ENCODE measurements around the gene GSG1L.

GSG1L gene

DNA sequence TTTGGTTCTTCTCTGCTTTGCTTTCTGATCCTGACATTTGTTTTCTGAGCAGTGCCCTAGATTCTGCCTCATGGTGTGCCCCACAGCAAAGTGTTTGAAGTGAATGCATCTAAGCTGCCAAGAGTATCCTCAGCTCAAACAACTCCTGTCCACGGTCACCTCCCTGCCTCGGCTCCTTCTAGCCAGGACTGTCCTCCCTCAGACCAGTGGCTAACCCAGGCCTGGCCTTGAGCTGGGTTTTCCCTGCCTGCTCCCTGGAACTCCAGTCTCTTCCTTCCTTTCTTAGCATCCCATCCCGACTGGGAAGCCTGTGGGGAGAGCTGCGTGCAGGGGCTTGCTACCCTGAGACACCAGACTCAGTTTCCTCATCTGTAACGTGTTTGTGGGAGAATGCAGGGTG, 256.5 kb downstream of the GSG1L start:
- DNase-seq: no peak

DNA sequence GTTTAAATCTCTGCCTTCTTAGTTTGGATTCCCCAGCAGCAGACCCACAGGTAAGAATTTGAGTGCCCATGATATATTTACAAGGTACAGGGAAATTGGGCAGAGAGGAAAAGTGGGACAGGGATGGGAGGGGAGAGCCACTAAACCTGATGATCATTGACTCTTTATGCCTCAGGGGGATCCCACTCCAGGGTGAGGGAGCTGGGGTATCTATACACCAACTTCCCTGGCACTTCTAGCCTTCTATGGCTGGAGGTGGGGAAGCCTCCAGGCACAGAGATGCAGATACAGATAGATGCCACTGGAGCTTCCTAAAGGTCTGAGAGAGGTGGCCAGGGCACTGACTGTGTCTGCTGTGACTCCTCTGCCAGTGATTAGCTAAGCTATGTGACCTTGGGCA, 257.1 kb downstream of the GSG1L start:
- no peak for DNase-seq

DNA sequence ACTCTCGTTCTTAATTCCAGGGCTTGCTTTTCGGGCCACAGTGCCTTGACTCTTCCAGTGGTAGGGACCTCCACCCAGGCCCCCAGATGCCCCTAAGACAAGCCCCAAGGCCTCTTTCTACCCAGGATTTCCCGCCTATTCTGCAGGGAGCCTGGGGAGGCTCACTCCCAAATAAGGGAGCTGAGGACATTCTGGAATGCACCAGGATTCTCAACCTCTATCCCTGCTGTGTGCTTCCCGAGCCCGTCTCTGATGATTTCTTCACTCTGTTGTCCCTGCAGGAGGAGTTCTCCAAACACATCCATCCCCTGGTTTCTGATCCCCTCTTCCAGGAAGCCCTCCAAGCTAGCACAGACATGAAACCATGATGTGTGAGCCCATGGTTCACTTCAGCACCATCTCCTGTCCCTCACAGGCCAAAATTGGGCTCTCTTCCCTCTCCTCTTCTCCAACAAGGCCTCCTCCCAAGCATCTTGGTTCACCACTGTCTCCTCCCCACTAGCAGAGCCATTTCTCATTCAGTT, 257.6 kb downstream of the GSG1L start:
- DNase-seq: no peak

DNA sequence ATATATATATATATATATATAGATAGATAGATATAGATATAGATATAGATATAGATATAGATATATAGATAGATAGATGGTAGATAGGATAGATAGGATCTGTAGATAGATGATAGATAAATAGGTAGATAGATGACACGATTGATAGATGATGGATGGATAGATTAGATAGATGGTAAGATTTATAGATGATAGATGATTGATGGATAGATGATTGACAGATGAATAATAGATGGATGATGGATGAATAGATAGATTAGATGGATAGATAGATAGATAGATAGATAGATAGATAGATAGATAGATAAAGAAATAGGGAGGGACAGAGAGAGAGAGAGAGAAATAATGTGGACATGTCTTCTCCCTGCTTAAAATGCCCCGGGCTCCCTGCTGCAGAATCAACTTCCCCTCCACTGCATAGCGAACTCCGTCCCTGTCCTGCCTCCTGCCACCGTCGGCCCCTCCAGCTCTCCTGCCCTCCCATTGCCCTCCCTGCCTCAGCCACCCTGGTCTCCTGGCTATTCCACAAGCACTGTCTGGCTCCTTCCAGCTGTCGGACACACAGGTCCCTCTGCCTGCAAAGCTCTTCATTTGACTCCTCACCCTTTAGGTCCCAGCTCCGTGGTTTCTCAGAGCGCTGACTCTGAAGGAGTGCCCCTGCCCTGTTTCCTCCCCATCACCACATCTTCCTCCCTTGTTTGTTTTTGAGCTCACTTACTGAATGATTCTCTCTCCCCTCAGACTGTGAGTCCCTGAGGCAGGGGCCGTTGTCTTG, 259.6 kb downstream of the GSG1L start:
- DNase-seq: no peak

DNA sequence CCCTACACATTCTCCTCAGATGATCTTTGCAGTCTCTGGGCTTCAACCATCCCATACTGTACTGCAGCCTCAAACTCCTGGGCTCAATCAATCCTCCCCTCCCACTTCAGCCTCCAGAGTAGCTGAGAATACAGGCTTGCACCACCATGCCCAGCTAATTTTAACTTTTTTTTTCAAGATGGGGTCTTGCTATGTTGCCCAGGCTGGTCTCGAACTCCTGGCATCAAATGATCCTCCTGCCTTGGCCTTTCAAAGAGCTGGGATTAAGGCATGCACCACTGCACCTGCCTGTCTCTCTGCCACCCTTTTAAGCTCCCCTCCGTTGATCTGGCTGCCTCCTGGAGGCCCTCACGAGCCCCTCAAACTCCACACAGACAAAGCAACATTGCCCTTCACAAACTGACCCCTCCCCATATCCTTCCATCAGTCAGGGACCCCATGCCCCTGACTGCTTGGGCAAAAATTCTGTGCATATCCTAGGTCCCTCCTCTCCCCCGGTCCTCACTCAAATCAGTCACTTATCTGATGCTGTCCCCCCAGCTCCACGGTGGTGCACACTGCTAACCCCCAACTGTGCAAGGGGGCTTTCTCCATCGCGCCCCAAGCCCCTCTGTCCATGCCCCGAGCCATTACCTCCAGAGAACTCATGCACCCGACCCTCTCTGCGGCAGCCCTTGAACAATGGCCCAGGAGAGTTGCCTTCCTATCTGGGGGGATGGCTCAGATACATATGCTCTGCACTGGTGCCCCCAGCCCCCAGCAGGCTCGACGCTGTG, 260.7 kb downstream of the GSG1L start:
- DNase-seq: no peak

DNA sequence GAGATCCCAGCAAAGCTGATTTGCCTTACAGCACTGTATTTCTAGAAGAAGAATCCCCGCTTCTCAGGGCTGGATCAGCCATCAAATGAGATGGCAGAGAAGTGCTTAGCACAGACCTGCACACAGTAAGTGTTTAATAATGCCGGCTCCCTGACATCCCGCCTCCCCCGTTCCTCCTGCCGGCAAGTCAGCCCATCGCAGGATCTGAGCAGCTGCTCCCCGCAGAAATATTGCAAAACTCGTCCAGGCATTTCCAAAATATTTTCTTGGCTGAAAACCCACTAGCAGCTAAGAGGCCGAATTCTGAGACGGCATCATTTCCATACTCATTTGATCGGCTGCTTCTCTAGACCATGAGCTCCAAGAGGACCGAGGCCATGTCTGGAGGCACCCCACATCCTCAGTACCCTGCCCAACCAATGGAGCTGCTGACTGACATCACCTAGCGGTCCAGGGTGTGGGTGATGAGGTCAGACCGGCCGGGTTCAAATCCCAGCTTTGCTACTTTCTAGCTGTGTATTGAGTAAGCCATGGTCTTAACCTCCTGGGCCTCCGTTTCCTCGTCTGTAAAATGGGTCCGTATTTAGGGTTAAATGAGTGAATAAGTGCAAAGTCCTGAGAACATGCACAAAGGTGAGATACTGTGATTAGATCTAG, 262.1 kb downstream of the GSG1L start:
- no peak for DNase-seq

DNA sequence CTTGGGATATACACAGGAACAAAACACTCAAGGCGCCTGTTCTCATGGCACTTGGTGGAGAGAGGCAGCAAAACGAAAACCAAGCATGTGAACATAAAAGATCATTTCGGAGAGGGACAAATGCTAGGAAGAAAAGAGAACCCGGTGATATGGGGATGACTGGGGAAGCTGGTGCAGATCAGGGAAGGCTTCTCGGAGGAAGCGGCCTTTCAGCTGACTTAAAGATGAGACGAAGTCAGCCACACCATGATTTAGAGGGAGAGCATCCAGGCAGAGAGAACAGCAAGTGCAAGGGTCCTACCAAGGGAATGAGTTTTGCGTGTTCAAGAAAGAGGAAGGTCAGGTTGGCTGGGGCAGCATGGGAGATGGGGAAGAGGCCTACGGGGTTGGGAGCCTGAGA, 262.7 kb downstream of the GSG1L start:
- DNase-seq: no peak

DNA sequence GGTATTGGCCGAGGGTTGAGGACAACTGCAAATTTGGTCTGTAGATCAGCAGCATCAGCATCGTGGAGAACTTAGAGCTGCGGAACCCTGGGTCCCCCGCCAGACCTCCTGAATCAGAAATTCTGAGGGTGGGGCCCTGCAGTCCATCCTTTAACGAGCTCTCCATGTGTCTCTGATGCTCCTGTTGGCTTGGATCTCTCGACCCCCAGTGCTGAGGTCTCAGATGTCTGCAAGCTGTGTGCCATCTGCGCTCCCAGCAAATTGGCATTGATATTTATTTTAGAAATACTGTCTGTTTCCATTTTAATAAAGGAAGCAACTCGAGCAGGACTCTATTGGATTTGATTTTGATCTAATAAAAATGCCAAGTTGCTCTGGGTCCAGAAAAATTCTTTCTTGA, 263.6 kb downstream of the GSG1L start:
- no peak for DNase-seq

DNA sequence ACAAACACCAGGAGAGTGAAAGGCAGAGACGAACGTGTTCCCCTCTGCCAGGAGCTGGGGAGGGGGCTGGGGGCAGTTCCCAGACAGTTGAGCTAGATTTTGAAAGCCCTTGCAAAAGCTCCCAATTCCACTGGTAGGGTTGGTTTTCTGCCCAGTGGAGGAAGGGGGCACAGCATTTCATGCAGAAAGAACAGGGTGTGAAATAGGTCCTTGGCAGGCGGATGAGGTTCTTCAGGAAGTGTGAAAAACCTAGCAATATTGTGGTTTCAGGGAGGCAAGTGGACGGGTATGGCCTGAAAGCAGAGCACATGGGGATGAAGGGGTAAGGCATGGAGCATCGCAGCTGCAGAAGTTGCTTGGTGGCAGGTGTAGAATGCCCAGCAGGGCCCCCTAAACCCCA, 265.3 kb downstream of the GSG1L start:
- DNase-seq: no peak

DNA sequence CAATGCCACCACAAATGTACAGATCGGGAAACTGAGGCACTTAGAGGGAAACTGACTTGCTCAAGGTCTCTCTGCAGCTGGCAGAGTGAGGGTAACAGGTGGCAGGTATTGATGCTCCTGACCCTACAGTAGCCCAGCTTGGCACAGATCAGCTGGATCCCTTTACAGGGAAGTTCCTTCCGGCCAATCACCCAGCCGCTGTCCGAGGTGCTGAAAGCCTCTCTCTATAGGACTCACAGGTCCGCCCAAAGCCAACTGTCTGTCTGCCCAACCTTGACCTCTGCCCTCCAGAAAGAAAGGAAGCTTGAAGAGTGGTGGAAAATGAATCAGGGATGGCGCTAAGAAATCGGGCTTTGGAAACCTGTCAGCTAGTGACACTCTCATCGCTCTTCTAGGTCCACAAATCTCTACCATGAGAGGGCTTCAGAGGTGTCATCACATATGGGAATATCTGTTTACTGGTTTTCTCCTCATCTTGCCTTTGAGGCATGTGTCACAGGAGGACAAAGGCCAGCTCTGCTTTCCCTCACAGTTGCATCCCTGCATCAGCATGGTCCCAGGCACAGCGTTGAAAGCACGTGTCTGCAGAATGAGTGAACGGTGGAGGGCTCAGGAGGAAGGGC, 267.4 kb downstream of the GSG1L start:
- no peak for DNase-seq

DNA sequence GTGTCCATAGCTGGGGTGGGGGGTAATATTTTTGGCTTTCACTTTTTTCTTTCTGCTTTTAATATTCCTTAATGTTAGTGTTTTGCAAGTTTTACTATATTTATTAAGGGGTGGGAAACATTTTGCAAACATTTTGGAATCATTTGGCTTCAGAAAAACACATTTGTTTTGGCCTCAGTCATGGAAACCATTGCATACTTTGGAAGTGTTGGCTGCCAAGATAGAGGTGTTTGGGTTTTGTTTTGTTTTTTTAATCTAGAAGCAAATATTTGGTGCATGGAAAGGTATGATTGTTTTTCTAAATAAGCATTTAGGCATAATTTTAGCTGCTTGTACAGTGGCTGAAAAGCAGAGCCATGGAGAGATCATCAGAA, 270.3 kb downstream of the GSG1L start:
- no peak for DNase-seq

DNA sequence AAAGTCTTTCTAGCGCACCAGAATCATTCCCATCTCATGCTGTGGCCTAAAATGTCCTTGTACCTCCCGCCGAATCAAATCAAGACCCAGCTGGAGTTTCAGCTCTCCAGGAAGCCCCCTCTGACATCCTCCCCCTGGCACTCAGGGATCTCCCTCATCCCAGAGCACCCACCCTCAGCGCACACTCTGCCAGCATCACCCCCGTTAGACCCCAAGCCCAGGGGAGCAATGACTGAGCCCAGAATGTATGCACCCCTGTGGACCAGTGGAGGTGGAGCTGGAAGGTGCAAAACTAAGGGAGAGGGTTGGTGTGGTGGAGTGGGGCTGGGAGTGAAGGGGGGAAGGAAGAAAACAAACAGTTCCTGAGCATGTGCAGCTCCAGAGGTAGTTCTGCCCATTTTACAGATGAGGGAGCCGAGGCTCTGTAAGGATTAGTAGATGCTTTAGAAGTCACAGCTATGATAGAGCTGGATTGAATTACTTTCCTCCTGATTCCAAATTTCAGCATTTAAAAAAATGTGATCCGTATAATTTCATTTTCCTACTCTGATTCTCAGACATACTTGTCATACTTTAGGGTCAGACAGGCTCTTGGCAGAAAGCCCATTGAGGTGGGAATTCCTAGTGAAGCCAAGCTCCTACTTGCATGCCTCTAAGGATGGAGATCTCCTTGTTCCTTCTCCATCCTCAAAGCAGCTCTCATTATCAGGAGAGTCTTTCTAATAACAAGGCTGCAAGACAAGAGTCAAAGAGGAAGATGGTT, 270.8 kb downstream of the GSG1L start:
- no peak for DNase-seq

DNA sequence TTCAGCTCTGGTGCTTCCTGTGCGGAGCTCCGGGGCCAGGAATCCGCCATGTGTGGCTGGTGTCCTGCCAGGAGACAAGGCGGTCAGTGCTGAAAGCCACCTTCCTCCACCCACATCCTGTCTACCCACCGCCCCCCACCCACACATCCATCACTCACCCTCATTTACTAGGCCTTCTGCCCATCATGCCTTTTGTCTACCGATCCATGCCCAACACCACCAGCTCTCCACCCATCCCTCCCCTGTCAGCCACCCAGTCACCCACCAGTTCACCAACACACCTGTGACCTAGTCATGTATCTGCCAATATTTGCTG, 272.2 kb downstream of the GSG1L start:
- no peak for DNase-seq

DNA sequence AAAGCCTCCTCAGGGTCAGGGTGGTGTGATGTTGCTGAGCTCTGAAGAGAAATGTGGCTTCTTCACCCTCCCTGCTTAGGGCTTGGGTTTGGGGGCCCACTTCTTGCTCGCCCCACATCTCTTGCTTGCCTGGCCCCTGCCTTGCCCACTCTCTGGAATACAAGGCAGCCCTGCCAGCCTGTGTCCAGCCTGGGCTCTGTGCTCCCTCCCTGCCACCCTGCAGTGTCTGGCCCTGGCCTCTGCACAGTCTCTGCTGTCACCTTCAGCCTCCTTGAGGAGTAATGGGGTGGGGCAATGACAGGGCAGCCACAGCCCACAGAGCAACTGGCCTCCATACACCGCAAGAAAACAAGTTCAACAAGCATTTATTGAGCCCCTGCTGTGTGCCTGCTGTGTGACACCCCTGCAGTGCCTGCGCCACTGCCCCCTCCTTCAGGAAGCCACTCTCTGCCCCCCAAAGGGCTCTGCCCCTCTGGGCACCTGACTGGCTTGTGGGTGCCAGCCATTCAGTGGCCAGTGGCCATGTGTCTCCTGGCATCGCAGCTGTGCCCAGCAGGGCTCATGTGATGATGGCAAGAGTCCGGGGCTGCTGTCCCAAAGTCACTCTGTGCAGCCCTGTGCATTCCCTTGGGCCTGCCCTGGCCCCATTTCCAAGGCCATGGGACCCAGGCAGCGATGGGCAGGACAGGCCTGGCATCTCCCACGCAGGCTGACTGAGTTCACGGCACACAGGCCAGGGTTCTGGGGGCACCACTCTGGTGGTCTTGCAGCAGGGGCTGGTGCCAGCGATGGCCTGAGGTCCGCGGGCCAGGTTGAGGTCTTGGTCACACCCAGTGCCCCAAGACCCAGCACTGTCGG, 272.7 kb downstream of the GSG1L start:
- DNase-seq: no peak

DNA sequence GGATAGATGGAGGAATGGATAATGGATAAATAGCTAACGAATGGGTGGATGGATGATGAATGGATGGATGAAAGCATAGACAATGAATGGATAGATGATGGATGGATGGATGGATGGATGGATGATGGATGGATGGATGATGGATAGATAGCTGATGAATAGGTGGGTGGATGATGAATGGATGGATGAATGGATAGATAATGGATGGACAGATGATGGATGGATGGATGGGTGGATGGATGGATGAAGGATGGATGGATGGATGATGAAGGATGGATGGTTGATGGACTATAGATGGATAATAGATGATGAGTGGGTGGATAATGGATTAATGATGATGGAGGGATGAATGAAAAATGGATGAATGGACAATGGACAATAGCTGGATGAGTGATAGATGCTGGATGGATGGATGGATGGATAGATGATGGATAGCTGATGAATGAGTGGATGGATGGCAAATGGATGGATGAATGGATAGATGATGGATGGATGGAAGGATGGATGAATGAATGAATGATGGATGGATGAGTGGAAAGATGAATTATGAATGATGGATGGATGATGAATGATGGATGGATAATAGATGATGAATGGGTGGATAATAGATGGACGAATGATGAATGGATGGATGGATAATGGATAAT, 273.8 kb downstream of the GSG1L start:
- no peak for DNase-seq

DNA sequence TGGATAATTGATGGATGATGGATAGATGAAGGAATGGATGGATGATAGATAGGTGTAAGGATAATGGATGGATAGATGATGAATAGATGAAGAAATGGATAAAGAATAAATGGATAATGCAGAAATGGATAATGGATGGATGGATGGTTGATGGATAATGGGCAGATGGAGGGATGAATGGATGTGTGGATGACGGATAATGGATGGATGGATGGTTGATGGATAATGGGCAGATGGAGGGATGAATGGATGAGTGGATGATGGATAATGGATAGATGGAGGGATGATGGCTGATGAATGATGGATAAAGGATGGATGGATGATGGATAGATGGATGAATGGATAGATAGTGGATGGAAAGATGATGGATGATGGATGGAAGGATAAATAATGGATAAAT, 274.4 kb downstream of the GSG1L start:
- DNase-seq: no peak

DNA sequence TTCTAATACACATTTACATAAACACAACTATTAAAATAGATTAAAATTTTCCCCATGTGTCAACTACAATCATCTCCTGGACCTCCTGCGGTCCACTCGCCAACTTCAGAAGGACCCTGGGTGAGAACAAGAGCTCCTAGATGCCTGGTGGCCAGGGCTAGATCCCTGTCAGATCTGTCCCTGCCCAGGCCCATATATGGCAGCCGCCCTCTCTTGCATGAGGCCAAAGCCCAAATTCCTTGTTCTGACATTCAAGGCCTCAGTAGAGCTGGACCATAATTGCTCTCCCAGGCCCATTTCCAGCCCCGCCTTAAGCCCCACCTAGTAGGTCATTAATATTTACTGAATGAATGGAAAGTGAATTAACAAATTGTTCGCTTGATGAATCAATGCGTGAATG, 275.8 kb downstream of the GSG1L start:
- no peak for DNase-seq

DNA sequence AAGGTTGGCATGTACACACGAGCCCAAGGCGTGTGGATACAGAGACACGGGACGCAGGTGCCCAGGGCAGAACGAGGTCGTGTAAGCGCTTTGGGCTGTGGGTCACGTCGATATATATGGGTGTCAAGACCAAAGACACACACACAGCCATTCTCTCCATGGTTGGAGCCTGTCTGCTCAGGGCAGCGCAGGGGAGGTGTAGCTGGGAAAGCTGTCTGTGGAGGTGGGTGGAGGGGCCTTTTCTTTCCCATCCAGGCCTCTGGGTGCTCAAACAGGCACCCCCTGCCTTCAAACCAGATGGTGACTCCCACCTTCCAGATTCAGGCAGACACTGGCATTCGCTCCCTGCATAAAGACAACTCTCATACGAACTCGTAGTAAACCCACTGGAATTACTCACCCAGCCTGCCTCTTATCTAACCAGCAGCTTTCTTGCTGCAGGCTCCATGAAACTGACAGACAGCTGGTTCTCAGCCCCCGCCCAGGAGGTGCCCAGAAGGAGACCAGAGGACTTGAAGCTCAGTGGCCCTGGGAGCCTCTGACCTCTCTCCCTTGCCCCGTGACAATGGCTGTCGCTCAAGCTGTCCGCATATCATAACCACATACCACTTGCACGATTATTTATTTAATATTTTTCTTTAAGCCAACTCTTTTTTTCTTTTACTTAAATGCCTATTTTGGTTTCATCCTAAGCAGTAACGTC, 276.4 kb downstream of the GSG1L start:
- no peak for DNase-seq

DNA sequence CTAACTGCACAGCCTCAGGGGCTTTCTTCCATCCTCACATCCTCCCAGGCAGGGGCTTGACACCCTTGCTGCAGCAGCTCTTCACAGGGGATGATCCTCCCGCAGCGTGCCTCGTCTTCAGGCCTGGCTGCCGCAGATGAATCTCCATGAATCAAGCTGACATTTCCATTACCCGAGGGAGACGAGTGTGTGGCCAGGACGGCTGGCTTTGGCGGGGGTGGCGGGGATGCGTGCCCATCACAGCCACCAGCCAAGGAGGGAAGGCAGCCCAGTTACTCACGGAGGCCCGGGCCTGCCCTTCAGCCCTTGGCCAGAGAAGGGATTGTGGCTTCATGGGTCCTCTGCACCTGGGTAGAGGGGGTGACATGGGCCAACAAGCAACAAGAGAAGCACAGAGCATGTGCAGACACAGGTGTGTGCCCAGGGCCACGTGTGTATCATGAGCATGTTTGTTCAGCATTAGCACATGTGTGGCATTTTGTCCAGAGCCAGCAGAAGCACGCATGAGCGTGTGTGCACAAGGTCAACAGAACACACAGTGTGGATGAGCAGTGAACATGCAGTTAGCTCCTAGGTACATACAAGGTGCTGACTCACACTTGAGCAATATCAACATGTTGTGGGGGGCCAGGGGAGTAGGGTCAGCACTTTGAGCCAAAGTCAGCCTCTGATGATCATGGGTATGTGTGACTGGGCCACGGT, 277.1 kb downstream of the GSG1L start:
- no peak for DNase-seq

DNA sequence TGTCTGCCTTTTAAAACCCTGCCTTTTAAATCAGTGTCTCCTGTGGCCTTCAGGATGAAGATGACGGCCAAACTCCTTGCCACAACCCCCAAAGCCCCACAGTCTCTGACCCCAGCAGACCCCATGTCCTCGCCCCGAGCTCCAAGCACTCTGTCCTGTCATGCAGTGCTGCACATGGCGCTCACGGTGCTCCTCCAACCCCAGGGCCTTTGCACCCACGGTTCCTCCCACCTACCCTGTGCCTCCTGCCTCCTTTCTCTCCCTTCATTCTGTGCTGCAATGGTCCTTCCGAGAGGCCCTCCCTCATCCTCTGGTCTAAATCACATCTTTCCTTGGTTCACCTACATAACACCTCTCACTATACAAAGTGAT, 278.2 kb downstream of the GSG1L start:
- DNase-seq: no peak
